ENCODE data around the gene KCNK10.

DNA sequence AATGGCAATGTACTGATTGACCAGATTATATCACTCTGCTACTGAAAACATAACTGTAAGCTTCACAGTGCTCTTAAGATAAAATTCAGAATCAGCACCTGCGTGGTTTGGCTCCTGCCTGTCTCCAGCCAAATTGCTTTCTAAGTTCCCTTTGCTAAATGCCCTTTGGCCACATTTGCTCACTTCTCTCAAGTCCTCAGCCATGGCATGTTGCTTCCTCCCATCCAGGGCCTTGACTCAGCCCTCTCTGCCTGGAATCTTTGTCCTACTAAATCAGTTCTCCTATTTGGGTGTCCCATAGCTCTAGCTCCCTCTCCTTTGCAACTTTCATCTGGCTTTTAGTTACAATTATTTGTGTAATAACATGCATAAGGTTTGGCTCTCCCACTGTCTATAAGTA is 71.4 kb downstream of the KCNK10 start:
- TF ChIP-seq EMX1 (CRISPR knock-in tag; IDR thresholded peaks at IDR 0.05), result no peak
- no peak for TF ChIP-seq CTCF (IDR thresholded peaks at IDR 0.05)
- TF ChIP-seq FOXP1 (CRISPR knock-in tag; IDR thresholded peaks at IDR 0.05; ENCODE audit: borderline replicate concordance), result no peak
- no peak for TF ChIP-seq JUN (CRISPR knock-in tag; IDR thresholded peaks at IDR 0.05)
- no peak for TF ChIP-seq FOXJ3 (CRISPR knock-in tag; IDR thresholded peaks at IDR 0.05; ENCODE audit: borderline replicate concordance)
- TF ChIP-seq E2F1 (CRISPR knock-in tag; IDR thresholded peaks at IDR 0.05), result no peak
- TF ChIP-seq TEAD4 (CRISPR knock-in tag; IDR thresholded peaks at IDR 0.05), result no peak
- no peak for TF ChIP-seq ZNF263 (CRISPR knock-in tag; IDR thresholded peaks at IDR 0.05; ENCODE audit: low read depth)
- TF ChIP-seq ATF3 (CRISPR knock-in tag; conservative IDR thresholded peaks at IDR 0.05), result no peak
